Activated CD8-positive, alpha-beta memory T cell treated with anti-CD3 and anti-CD28 coated beads for 1 hour (primary cell): Measurements from ENCODE around the gene TAB3.
"Not testable (repeated sequence)": the region's sequence is repeated elsewhere in the genome, so short reads cannot be mapped to it uniquely, and the experiment has no call there.

Source experiments
- DNase-seq, 2 donors: peaks; one replicate each; pipeline ENCODE4 v3.0.0-alpha.2; 2020; ENCODE audit warnings: low read depth in 1 of 2; ENCODE audit errors: extremely low read depth in 1 of 2

TAB3 gene

DNA sequence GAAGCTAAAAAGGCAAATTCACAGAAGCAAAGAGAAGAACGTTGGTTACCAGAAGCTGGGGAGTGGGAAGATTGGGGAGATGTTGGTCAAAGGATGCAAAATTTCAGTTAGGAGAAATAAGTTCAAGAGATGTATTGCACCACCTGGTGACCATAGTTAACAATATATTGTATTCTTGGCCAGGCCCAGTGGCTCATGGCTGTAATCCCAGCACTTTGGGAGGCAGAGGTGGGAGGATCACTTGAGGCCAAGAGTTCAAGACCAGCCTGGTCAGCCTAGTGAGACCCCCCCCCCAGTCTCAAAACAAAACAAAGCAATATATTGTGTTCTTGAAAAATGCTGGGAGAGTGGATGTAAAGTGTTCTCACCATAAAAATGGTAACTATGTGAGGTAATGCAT, 67.9 kb downstream of the TAB3 start:
- DNase-seq, result no peak

DNA sequence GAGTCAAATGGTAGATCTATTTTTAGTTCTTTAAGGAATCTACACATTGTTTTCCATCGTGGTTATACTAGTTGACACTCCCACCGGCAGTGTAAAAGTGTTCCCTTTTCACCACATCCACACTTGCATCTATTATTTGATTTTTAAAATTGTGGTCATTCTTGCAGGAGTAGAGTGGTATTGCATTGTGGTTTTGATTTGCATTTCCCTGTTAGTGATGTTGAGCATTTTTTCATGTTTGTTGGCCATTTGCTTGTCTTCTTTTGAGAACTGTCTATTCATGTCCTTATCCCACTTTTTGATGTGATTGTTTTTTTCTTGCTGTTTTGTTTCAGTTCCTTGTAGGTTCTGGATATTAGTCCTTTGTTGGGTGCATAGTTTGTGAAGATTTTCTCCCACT, 70.0 kb downstream of the TAB3 start:
- no peak for DNase-seq

DNA sequence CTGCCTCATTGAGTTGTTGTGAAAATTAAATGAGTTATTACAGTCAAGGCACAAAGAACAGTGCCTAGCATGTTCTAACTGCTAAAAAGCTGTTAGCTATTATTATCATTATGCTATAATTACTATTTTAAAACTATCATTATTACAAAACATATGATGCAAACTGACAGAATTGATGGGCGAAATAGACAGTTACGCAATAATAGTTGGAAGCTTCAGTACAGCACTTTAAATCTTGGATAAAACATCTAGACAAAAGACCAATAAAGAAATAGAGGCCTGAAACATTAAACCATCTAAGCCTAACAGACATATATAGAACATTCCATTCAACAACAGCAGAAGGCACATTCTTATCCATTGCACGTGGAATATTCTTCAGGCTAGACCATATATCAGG, 73.0 kb downstream of the TAB3 start:
- DNase-seq, result no peak

DNA sequence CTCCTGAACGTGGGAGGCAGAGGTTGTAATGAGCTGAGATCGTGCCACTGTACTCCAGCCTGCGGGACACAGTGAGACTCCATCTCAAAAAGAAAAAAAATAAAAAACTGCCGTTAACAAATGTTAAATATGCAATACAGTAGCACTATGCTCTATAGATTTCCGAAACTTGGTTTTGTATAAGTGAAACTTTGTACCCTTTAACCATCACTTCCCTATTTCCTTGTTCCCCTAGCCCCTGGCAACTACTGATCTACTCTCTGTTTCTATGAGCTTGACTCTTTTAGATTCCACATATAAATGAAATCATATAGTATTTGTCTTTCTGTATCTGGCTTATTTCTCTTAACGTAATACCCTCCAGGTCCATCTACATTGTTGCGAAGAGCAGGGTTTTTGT, 74.1 kb downstream of the TAB3 start:
- no peak for DNase-seq

DNA sequence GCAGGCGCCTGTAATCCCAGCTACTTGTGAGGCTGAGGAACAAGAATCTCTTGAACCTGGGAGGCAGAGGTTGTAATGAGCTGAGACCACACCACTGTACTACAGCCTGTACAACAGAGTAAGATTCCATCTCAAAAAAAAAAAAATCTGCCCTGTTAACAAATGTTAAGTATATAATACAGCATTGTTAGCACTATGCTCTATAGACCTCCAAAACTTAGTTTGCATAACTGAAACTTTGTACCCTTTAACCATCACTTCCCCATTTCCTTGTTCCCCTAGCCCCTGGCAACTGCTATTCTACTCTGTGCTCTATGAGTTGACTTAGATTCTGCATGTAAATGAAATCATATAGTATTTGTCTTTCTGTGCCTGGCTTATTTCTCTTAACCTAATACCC, 76.7 kb downstream of the TAB3 start:
- DNase-seq, result no peak

DNA sequence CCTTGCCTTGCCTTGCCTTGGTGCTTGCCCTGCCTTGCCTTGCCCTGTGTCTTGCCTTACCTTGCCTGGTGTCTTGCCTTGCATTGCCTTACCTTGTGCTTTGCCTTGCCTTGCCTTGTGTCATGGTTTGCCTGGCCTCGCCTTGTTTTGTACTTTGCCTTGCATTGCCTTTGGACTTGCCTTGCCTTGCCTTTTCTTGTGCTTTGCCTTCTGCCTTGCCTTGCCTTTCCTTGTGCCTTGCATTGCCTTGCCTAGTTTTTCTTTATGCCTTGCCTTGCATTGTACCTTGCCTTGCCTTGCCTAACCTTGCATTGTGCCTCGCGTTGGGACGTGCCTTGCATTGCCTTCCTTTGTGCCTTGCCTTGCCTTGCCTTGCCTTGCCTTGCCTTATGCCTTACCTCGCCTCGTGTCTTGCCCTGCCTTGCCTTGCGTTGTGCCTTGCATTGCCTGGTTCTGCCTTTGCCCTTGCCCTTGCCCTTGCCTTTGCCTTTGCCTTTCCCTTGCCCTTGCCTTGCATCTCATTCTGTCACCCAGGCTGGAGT, 82.8 kb downstream of the TAB3 start:
- no peak for DNase-seq

DNA sequence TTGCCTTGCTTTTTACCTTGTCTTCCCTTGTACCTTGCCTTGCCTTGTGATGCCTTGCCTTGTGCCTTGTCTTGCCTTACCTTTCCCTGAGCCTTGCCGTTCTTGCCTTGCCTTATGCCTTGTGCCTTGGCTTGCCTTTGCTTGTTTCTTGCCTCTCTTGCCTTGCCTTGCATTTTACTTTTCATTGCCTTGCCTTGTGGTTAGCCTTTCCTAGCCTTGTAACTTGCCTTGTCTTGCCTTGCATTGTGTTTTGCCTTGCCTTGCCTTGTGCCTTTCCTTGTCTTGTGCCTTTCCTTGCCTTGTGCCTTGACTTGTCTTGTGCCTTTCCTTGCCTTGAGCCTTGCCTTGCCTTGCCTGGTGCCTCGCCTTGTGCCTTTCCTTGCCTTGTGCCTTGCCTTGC, 84.6 kb downstream of the TAB3 start:
- no peak for DNase-seq

DNA sequence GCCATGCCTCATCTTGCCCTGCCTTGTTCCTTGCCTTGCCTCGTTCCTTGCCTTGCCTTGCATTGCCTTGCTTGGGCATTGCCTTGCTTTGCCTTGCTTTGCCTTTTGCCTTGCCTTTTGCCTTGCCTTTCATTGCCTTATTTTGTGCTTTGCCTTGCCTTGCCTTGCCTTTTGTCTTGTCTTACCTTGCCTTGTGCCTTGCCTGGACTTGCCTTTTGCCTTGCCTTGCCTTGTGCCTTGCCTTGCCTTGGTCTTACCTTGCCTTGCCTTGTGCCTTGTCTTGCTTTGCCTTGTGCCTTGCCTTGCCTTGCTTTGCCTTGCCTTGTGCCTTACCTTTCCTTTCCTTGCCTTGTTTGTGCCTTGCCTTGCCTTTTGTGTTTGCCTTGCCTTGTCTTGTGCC, 88.2 kb downstream of the TAB3 start:
- DNase-seq, result no peak

DNA sequence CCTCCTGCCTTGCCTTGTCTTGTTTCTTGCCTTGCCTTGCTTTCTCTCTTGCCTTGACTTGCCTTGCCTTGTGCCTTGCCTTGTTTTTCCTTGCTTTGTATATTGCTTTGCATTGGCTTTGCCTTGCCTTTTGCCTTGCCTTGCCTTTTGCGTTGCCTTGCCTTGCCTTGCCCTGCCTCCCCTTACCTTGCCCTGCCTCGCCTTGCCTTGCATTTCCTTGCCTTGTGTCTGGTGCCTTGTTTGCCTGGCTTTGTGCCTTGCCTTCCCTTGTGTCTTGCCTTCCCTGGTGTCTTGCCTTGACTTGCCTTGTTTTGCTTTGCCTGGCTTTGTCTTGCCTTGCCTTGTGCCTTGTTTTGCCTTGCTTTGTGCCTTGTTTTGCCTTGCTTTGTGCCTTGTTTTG, 89.7 kb downstream of the TAB3 start:
- no peak for DNase-seq

DNA sequence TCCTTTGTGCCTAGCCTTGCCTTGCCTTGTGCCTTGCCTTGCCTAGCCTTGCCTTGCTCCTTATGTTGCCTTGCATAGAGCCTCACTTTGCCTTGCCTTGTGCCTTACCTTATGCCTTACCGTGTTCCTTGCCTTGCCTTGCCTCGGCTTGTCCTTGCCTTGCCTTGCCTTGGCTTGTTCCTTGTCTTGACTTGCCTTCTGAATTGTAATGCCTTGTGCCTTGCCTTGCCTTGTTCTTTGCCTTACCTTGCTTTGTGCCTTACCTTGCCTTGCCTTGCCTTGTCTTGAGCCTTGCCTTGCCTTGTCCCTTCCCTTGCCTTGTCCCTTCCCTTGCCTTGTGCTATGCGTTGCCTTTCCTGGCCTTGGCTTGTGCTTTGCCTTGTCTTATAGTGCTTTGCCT, 90.2 kb downstream of the TAB3 start:
- no peak for DNase-seq

DNA sequence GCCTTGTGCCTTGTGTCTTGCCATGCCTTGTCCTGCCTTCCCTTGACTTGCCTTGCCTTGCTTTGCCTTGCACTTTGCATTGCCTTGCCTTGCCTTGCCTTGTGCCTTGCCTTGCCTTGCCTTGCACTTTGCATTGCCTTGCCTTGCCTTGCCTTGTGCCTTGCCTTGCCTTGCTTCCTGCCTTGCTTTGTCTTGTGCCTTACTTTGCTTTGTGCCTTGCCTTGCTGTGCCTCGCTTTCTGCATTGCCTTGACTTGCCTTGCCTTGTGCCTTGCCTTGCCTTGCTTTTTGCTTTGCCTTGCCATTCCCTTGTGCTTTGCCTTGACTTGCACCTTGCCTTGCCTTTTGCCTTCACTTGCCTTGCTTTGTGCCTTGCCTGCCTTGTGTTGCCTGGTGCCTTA, 91.8 kb downstream of the TAB3 start:
- not testable (repeated sequence) for DNase-seq

DNA sequence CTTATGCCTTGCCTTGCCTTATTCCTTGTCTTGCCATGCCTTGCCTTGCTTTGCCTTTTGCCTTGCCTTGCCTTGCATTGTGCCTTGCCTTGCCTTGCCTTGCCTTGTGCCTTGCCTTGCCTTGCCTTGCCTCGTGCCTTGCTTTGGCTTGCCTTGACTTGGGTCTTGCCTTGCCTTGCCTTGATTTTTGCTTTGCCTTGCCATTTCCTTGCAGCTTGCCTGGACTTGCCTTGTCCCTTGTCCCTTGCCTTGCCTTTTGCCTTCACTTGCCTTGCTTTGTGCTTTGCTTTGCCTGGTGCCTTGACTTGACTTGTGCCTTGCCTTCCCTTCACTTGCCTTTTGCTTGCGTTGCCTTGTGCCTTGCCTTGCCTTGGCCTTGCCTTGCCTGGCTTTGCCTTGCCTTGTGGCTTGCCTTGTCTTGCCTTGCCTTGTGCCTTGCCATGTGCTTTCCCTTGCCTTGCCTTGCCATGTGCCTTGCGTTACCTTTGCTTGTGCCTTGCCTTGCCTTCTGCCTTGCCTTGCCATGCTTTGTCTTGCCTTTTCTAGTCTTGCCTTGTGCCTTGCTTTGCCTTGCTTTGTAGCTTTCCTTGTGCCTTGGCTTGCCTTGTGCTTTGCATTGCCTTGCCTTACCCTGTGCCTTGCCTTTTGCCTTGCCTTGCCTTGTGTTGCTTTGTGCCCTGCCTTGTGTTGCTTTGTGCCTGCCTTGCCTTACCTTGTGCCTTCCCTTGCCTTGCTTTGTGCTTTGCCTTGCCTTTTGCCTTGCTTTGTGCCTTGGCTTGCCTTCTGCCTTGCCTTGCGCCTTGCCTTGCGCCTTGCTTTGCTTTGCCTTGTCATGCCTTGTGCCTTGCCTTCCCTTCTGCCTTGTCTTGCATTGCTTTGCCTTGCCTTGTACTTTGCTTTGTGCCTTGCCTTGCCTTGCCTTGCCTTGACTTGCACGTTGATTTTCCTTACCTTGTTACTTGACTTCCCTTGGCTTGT, 92.8 kb downstream of the TAB3 start:
- no peak for DNase-seq

DNA sequence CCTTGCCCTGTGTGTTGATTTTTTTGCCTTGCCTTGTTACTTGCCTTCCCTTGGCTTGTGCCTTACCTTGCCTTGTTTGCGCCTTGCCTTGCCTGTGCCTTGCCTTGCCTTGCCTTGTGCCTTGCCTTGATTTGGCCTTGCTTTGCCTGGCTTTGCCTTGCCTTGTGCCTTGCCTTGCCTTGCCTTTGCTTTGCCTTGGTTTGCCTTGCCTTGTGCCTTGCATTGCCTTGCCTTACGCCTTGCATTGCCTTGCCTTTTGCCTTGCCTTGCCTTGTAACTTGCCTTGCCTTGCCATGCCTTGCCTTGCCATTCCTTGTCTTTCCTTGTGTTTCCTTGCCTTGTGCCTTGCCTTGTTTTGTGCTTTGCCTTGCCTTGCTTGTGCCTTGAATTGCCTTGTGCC, 94.6 kb downstream of the TAB3 start:
- no peak for DNase-seq

DNA sequence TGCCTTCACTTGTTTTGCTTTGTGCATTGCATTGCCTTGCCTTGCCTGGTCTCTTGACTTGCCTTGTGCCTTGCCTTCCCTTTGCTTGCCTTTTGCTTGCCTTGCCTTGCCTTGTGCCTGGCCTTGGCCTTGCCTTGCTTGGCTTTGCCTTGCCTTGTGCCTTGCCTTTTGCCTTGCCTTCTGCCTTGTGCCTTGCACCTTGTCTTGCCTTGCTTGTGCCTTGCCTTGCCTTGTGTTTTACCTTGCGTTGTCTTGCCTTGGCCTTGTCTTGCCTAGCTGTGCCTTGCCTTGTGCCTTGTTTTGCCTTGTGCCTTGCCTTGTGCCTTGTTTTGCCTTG, 95.3 kb downstream of the TAB3 start:
- DNase-seq, result no peak

DNA sequence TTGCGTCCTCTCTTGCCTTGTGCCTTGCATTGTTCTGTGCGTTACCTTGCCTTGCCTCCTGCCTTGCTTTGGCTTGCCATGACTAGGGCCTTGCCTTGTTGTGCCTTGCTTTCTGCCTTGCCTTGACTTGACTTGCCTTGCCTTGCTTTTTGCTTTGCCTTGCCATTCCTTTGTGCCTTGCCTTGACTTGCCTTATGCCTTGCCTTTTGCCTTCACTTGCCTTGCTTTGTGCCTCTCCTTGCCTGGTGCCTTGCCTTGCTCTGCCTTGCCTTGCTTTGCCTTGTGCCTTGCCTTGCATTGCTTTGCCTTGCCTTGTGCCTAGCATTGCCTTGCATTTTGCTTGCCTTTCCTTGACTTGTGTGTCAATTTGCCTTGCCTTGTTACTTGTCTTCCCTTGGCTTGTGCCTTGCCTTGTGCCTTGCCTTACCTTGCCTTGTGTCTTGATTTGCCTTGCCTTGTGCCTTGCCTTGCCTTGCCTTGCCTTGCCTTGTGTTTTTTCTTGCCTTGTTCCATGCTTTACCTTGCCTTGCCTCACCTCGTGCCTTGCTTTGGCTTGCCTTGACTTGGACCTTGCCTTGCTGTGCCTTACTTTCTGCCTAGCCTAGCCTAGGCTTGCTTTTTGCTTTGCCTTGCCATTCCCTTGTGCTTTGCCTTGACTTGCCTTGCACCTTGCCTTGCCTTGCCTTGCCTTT, 95.8 kb downstream of the TAB3 start:
- DNase-seq, result no peak

DNA sequence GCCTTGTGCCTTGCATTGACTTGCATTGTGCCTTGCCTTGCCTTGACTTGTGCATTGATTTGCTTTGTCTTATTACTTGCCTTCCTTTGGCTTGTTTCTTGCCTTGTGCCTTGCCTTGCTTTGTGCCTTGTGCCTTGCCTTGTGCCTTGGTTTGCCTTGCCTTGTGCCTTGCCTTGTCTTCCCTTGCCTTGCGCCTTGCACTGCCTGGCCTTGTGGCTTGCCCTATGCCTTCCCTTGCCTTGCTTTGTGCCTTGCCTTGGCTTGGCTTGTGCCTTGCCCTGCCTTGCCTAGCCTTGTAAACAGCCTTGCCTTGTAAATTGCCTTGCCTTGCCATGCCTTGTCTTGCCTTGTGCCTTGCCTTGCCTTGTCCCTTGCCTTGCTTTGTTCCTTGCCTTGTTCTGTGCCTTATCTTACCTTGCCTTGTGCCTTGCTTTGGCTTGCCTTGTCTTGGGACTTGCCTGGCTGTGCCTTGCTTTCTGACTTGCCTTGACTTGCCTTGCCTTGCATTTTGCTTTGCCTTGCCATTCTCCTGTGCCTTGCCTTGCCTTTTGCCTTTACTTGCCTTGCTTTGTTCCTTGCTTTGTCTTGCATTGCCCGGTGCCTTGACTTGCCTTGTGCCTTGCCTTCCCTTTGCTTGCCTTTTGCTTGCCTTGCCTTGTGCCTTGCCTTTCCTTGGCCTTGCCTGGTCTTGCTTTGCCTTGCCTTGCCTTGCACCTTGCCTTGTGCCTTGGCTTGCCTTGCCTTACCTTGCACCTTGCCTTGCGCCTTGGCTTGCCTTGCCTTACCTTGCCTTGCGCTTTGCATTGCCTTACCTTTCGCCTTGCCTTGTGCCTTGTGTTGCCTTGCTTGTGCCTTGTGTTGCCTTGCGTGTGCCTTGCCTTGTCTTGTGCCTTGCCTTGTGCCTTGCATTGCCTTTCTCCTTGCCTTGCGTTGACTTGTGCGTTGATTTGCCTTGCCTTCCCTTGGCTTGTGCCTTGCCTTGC, 97.5 kb downstream of the TAB3 start:
- no peak for DNase-seq

DNA sequence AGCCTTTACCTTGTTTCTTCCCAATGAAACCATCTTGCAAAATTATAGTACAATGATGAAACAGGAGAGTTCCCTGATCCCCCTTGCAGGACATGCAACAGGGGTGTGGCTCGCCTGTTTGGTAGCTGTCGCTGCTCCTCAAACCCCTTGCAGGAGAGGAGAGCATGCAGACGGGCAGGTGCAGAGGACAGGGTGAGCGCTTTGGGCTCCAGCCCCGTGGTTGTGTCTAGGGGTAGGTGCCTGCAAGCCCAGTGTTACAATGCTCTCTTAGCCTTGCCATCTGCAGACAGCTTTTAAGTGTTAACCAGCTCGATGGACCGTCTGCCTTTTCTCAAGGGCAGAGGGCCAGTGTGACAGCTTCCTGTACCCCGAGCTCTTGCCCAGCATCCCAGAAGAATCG, 102.0 kb downstream of the TAB3 start:
- DNase-seq, result no peak

DNA sequence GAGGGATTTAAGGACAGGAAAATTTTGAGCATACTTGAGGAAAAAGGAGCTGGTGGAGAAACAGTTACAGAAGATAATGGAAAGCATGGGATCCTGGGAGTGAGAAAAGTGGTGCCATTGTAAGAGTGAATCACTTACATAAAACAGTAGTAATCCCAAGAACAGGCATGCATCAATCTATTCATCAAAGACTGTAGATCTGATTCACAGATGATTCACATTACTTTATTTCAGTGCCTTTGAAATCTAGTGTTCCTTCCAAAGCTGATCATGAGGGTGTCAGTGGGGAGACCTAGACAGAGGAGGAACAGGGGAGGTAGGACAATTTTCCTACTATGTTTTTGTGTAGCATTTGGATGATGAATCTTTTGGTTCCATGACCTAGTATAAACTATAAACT, 102.7 kb downstream of the TAB3 start:
- DNase-seq, result no peak

DNA sequence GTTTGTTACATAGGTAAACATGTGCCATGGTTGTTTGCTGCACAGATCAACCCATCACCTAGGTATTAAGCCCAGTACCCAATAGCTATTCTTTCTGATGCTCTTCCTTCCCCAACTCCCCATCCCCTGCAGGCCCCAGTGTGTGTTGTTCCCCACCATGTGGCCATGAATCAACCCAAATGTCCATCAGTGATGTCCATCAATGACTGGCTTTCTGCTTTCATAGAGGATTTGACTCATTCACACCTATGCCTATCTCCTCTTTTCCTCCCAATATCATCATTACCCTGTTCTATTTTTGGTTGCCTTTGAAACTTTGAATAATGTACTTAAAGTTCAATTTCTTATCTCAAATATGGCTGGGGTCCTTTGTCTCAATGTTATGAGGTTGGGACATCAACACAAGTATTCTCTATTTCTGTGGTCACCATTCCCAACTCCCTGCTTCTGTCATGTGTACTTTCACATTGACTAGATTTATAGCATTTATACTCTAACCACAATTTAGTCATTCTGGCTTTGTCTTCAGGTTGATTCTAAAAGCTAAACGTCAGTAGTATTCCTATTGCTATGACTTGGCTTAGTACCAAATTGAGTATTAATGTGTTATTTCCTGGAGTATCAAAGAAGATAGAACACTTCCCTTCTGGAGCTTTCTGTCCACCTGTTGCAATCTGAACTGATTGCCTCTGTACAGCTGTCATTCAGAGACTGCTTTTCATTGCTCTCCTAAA, 107.2 kb downstream of the TAB3 start:
- DNase-seq, result no peak

DNA sequence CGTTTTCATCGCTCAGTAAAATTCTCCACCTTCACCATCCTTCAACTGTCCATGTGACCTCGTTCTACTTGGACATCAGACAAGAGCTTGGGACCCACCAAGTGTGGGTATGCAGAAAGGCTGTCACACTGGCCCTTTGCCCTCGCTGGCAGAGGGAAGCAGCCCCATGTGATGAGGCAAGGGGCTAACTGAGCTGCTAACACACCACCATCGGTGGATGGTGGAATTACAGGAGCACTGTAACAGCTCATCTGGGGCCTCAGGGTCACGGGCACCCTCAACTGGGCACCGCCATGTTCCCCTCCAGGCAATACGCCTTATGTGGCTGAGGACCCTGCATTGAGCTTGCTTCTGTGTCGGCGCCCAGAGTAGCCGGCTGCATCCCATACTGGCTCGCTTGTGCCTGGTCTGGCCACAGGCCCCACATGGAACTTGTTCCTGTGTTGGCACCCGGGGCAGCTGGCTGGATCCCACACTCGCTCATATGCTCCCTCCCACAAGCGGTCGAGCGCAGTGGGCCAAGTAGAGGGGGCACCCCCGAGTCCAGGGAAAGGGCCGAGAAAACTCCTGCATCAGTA, 109.5 kb downstream of the TAB3 start:
- DNase-seq, result no peak
